ENCODE data around the gene RRM1. TPM values are rescaled to one million over a fixed set of nuclear protein-coding genes. Genes with fewer than 3 reads are reported as not detected.

RRM1 gene
- total and polyA plus RNA-seq, 2 of the 13 experiments (the other 11 are each of a cell fraction or from before 2014, with no cell fraction given) = 17.3 to 108 TPM

GRCh38 chr11:4154503-4154902 is 59.9 kb downstream of the RRM1 start (continued):
- TF ChIP-seq ZFP91 (CRISPR knock-in tag; IDR thresholded peaks at IDR 0.05; ENCODE audit: borderline replicate concordance) = no peak
- TF ChIP-seq ZNF740 (CRISPR knock-in tag; IDR thresholded peaks at IDR 0.05) = no peak

- TF ChIP-seq REL (CRISPR knock-in tag; conservative IDR thresholded peaks at IDR 0.05) (no peak), SRSF9 (IDR thresholded peaks at IDR 0.05; ENCODE audit: borderline replicate concordance, insufficient read depth, low read depth, low read length, poor library complexity, severe bottlenecking) (no peak), ZNF18 (CRISPR knock-in tag; IDR thresholded peaks at IDR 0.05; ENCODE audit: insufficient replicate concordance) (no peak), ZNF569 (CRISPR knock-in tag; IDR thresholded peaks at IDR 0.05; ENCODE audit: borderline replicate concordance) (no peak), ZNF317 (CRISPR knock-in tag; IDR thresholded peaks at IDR 0.05) (no peak), PRDM15 (CRISPR knock-in tag; IDR thresholded peaks at IDR 0.05) (no peak), ZNF235 (CRISPR knock-in tag; IDR thresholded peaks at IDR 0.05; ENCODE audit: borderline replicate concordance) (no peak), NR1H2 (CRISPR knock-in tag; IDR thresholded peaks at IDR 0.05; ENCODE audit: borderline replicate concordance, low read depth) (no peak)
- Histone ChIP-seq H3K4me2 (ENCODE audit: low read depth, low read length) (no peak overlapping the region), H2AFZ (ENCODE audit: low read length) (no peak overlapping the region), H3K27ac (ENCODE audit: extremely low read length, insufficient read depth, low read length) (no peak overlapping the region), H3K9me3 (ENCODE audit: low read length) (no peaks in the 10 kb centered on the region), H3K27me3 (ENCODE audit: control insufficient read depth in 1 of 2, insufficient read depth in 2 of 2, low read length in 2 of 2) (peaks cover 0 to 4% of the 10 kb centered on the region in 2 experiments; a peak in 1 of 5 replicates), H4K20me1 (ENCODE audit: insufficient read depth, low read length) (no peaks in the 10 kb centered on the region), H3K79me2 (ENCODE audit: insufficient read depth, low read length) (no peaks in the 10 kb centered on the region), H3K9ac (ENCODE audit: insufficient read depth, low read depth, low read length) (no peak overlapping the region), H3K4me1 (ENCODE audit: insufficient read depth, low read length) (no peaks in the 10 kb centered on the region), H3K4me3 (replicated peaks in 1 of 3; ENCODE audit: insufficient read depth in 1 of 3, low read depth in 2 of 3, low read length in 3 of 3) (no peak overlapping the region), H3K36me3 (replicated peaks in 1 of 2; ENCODE audit: control insufficient read depth in 1 of 2, insufficient read depth in 2 of 2, low read length in 2 of 2) (no peaks in the 10 kb centered on the region)
- intact Hi-C loops (cut with micrococcal nuclease; ENCODE audit: unreplicated experiment) = no loop called here
- no peak for ATAC-seq
- DNase-seq (ENCODE audit: low spot score) = no peak
- POLR2A ChIA-PET = no interaction called here
- FAIRE-seq = no peak
- CTCF ChIA-PET (ENCODE audit: low intra/inter-chr PET ratio, low total read pairs) = no interaction called here
- no TSS peak for BruUV-seq (replicated peaks)
- in situ Hi-C loops (cut with HindIII; ENCODE audit: extremely low pct_ligation_motif_present, low pct_unique_long_range_greater_than_20kb) = no loop called here
Observed at GRCh38 chr11:4156571-4156970, 62.0 kb downstream of the RRM1 start.

All from HepG2 (cell line).